AG04449 (cell line): ENCODE data around the gene MUC21.

Experiments
- CTCF ChIA-PET: fragments of 350-600 bp; formaldehyde crosslinking; extraction: SDS; loops from one replicate; lab custom pipeline; 2021; ENCODE audit warnings: antibody characterized with exemption; lab: Yijun Ruan, JAX
- POLR2A ChIA-PET: fragments of 400-600, 350-600 bp; formaldehyde crosslinking; extraction: SDS; loops from one replicate; lab custom pipeline; 2020; ENCODE audit warnings: antibody characterized with exemption, inconsistent platforms; lab: Yijun Ruan, JAX
- DNase-seq: peaks from one replicate; pipeline ENCODE4 v3.0.0-alpha.2; 2010; ENCODE audit warnings: low read depth, low spot score
- H3K4me3 ChIP-seq: 2 replicates; pipeline ENCODE4 v1.5.1; 2011; ENCODE audit warnings: low read depth, mild to moderate bottlenecking, control low read depth, low read length
- CTCF ChIP-seq: IDR thresholded peaks from one replicate; pipeline ENCODE4 v1.5.1; 2011; ENCODE audit warnings: mild to moderate bottlenecking, moderate library complexity, low read length, control low read depth, inconsistent platforms; ENCODE audit not compliant: insufficient read depth; ENCODE audit errors: missing control alignments

MUC21 gene

GRCh38 chr6:31038559-31038958 is 55.0 kb downstream of the MUC21 start:
- no peak overlapping the region for H3K4me3 ChIP-seq
- CTCF ChIA-PET, result interaction anchor here (0.8 to 7.7 kb wide), 9 partner anchors 10 to 124 kb away, joined by 3 to 45 read pairs (median 5); partner anchors contain the start of genes MUCL3 and VARS2
- POLR2A ChIA-PET, result no interaction called here
- TF ChIP-seq CTCF, result no peak
- no peak for DNase-seq
